ENCODE measurements around the gene G2E3.

Gene G2E3

DNA sequence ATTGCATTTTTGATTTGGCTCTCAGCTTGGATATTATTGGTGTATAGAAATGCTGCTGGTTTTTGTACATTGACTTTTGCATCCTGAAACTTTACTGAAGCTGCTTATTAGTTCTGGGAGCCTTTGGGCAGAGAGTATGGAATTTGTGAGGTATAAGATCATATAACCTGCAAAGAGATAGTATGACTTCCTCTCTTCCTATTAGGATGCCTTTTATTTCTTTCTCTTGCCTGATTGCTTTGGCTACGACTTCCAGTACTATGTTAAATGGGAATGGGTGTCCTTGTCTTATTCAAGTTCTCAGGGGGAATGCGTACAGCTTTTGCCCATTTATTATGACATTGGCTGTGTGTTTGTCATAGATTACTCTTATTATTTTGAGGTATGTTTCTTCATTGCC, 86.6 kb downstream of the G2E3 start:
- no peak for ATAC-seq
- no peak overlapping the region for H3K4me3 Mint-ChIP-seq
- H3K9me3 Mint-ChIP-seq, result no peaks in the 10 kb centered on the region
- H3K4me1 Mint-ChIP-seq, result peaks cover 13% of the 10 kb centered on the region
- no peak overlapping the region for H3K27ac Mint-ChIP-seq
- no peak for DNase-seq (ENCODE audit: low spot score in 2 of 2)
- H3K36me3 Mint-ChIP-seq, result peaks cover 72% of the 10 kb centered on the region

GRCh38 chr14:30648471-30648870, 89.5 kb downstream of the G2E3 start:
- Mint-ChIP-seq H3K4me1 (peaks cover 13% of the 10 kb centered on the region), H3K27ac (no peak overlapping the region), H3K36me3 (peaks cover 44% of the 10 kb centered on the region), H3K9me3 (no peaks in the 10 kb centered on the region), H3K4me3 (no peak overlapping the region)
- no peak for DNase-seq (ENCODE audit: low spot score in 2 of 2)
- no peak for ATAC-seq

DNA sequence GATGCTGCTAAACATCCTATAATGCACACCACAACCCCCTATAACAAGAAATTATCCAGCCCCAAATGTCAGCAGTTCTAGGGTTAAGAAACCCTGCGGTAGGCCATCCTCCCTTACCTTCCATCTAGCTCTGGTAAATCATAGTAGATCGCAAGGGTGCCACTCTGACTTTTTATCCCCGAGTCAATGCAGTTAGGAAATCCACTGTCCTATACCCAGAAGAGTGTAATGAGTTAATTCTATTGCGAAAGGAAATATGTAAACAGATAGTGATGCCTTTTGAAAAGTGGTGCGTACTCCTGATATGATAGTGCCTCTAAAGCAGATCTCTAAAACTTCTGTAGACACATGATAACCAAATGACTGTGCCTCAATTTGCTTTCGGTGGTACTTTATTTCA, 93.0 kb downstream of the G2E3 start:
- H3K36me3 Mint-ChIP-seq, result peaks cover 14% of the 10 kb centered on the region

GRCh38 chr14:30655124-30655523, 96.2 kb downstream of the G2E3 start:
- Mint-ChIP-seq H3K4me3 (no peak overlapping the region), H3K36me3 (peaks cover 7% of the 10 kb centered on the region), H3K27ac (no peak overlapping the region), H3K9me3 (no peaks in the 10 kb centered on the region), H3K4me1 (no peaks in the 10 kb centered on the region)
- ATAC-seq, result no peak
- no peak for DNase-seq (ENCODE audit: low spot score in 2 of 2)

More for the DNA sequence above, 93.0 kb downstream of the G2E3 start:
- no peak overlapping the region for H3K27ac Mint-ChIP-seq
- H3K4me3 Mint-ChIP-seq, result no peak overlapping the region
- no peaks in the 10 kb centered on the region for H3K9me3 Mint-ChIP-seq
- ATAC-seq (no peak), DNase-seq (ENCODE audit: low spot score in 2 of 2) (no peak)
- peaks cover 1% of the 10 kb centered on the region for H3K4me1 Mint-ChIP-seq

DNA sequence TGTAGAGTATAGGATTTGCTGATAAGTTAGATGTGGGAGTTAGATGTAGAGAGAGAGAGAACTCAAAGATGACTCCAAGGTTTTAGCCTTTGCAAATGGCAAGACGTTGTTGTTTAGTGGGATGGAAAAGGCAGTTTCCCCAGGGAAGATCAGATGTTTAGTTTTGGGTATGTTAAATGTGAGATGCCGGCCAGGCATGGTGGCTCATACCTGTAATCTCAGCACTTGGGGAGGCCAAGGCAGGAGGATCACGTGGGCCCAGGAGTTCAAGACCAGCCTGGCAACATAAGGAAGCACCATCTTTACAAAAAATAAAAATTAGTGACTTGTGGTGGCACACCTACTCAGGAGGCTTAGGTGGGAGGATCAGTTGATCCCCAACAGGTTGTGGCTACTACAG, 96.7 kb downstream of the G2E3 start:
- Mint-ChIP-seq H3K36me3 (peaks cover 13% of the 10 kb centered on the region), H3K9me3 (no peaks in the 10 kb centered on the region), H3K4me3 (no peak overlapping the region), H3K27ac (no peak overlapping the region), H3K4me1 (no peaks in the 10 kb centered on the region)
- DNase-seq (ENCODE audit: low spot score in 2 of 2), result no peak
- ATAC-seq, result no peak

DNA sequence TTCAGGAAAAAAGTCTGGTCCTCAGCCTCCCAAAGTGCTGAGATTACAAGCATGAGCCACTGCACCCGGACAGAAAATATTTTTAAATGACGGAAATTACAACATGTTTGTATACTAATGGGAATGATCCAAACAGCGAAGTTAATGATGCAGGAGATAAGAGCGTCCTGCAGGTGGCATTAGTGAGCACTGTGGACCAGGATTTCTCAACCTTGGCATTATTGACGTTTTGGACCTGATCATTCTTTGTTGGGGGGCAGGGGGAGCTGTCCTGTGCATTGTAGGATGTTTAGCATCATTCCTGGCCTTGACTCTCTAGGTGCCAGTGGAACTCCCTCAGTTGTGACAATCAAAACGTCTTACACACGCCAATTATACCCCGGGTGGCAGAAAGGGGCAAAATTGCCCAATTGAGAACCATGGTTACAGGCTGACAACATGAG, 97.3 kb downstream of the G2E3 start:
- no peak for ATAC-seq
- DNase-seq (ENCODE audit: low spot score in 2 of 2), result no peak
- Mint-ChIP-seq H3K4me1 (no peaks in the 10 kb centered on the region), H3K27ac (no peak overlapping the region), H3K4me3 (no peak overlapping the region), H3K36me3 (peaks cover 18% of the 10 kb centered on the region), H3K9me3 (no peaks in the 10 kb centered on the region)

DNA sequence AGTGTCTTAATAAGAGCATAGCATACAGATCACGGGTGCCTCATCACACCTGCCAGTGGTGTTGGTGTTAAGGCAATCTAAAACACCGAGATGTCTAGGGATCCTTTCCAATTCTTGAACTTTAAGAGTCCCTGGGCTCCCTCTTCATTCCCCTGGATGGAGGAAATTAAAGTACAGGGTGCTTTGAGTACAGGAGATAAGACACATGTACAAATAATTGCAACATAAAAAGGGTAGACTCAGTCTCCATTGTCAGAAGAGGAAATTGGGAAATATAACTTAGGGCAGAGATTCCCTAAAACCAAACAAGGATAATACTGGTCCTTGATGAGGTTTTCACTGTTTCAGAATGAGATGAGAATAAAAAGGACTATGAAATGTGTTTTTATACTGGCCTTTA, 98.1 kb downstream of the G2E3 start:
- Mint-ChIP-seq H3K27ac (no peak overlapping the region), H3K4me3 (no peak overlapping the region), H3K36me3 (peaks cover 23% of the 10 kb centered on the region), H3K4me1 (no peaks in the 10 kb centered on the region), H3K9me3 (no peaks in the 10 kb centered on the region)
- no peak for DNase-seq (ENCODE audit: low spot score in 2 of 2)
- ATAC-seq, result no peak

DNA sequence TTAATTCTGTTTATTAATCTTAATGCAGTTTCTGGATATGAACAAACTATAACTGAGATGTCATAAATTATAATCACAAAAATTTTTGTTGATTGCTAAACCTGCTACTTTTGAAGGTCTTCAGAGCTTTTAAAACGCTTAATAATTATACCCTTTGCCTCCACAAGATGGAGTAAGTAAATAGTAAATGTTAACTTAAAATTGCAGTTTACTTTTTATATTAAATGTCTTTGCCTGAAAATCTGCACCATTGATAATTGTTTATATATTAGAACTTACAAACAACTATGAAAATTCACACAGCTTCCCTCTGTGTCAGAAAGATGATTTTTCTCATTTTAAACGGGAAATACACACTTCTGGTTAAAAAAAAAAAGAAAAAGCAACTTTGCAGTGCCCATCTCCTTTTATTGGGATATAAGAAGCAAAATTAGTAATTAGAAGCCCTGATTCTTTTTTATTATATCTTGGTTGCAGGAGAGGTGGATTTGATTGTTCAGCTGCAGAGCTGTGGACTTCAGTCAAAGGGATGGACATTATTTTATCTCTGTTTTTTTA, 98.7 kb downstream of the G2E3 start:
- no peak for DNase-seq (ENCODE audit: low spot score in 2 of 2)
- H3K4me3 Mint-ChIP-seq, result no peak overlapping the region
- no peaks in the 10 kb centered on the region for H3K4me1 Mint-ChIP-seq
- peaks cover 29% of the 10 kb centered on the region for H3K36me3 Mint-ChIP-seq
- no peak for ATAC-seq
- H3K9me3 Mint-ChIP-seq, result no peaks in the 10 kb centered on the region
- H3K27ac Mint-ChIP-seq, result no peak overlapping the region

GRCh38 chr14:30658645-30659044, 99.7 kb downstream of the G2E3 start:
- Mint-ChIP-seq H3K27ac (no peak overlapping the region), H3K9me3 (no peaks in the 10 kb centered on the region), H3K4me1 (no peaks in the 10 kb centered on the region), H3K4me3 (no peak overlapping the region), H3K36me3 (peaks cover 34% of the 10 kb centered on the region)
- no peak for ATAC-seq
- DNase-seq (ENCODE audit: low spot score in 2 of 2), result no peak

DNA sequence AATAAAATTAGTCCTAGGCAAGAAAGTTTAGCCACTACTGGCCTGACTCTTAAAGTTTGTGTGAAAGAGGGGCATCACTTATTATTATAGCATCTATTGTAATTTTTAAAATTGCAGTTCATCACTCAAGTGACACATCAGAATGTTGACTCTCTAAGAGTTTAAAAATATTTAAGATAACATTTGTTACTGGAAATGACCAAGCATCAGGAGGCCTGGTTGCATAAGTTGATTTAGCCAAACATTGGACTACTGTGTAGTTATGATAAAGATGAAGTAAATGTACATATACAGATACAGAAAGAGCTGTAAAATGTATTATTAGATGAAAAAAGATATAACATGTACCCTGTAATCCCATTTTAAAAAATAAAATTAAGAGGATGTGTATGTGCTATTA, 110.6 kb downstream of the G2E3 start:
- H3K9me3 Mint-ChIP-seq, result peaks cover 3% of the 10 kb centered on the region
- H3K4me3 Mint-ChIP-seq, result no peak overlapping the region
- peaks cover 17% of the 10 kb centered on the region for H3K4me1 Mint-ChIP-seq
- ATAC-seq (no peak), DNase-seq (ENCODE audit: low spot score in 2 of 2) (no peak)
- peaks cover 46% of the 10 kb centered on the region for H3K36me3 Mint-ChIP-seq
- H3K27ac Mint-ChIP-seq, result no peak overlapping the region
